RWPE1 (cell line): ENCODE results near the gene RALGPS1.
A peak's percentile ranks its signal among the peaks of the same experiment; 100 is the strongest.

ENCODE experiments used
- CTCF ChIA-PET: fragments of 350-600 bp; sonication (Branson Sonifier 250); formaldehyde crosslinking; extraction: SDS; loops from one replicate; lab custom pipeline; 2021; lab: Yijun Ruan, JAX
- POLR2A ChIA-PET: fragments of 400-600 bp; formaldehyde crosslinking; extraction: SDS; loops from one replicate; lab custom pipeline; 2020; ENCODE audit warnings: antibody characterized with exemption; ENCODE audit not compliant: low non-redundant PET; lab: Yijun Ruan, JAX
- DNase-seq: peaks from one replicate; pipeline ENCODE4 v3.0.0; 2012; ENCODE audit warnings: low spot score
- H3K27ac ChIP-seq: fragments of 450-650 bp; 2 replicates; pipeline ENCODE4 v1.5.1; 2017
- CTCF ChIP-seq: fragments of 450-650 bp; conservative IDR thresholded peaks from 2 replicates; pipeline ENCODE4 v1.5.1; 2017; ENCODE audit warnings: low read depth, mild to moderate bottlenecking

RALGPS1 gene

GRCh38 chr9:127219520-127219919 is 304.9 kb downstream of the RALGPS1 start:
- ChIA-PET POLR2A (no interaction called here), CTCF (no interaction called here)
- DNase-seq, result no peak
- no peak for TF ChIP-seq CTCF
- no peak overlapping the region for H3K27ac ChIP-seq

- DNase-seq, result no peak
- H3K27ac ChIP-seq, result no peak overlapping the region
- ChIA-PET POLR2A (no interaction called here), CTCF (interaction anchor here (0.6 kb wide), 1 partner anchor 327 kb away, joined by 4 read pairs; no protein-coding TSS in a partner anchor)
- no peak for TF ChIP-seq CTCF
These were observed 307.1 kb downstream of the RALGPS1 start for GRCh38 chr9:127221695-127222094.

GRCh38 chr9:127222388-127223095 is 308.0 kb downstream of the RALGPS1 start:
- POLR2A ChIA-PET, result no interaction called here
- no peak overlapping the region for H3K27ac ChIP-seq
- CTCF ChIA-PET, result interaction anchor here (0.7 to 2.0 kb wide), 3 partner anchors 17 to 196 kb away, joined by 3 to 5 read pairs (median 4); no protein-coding TSS in a partner anchor
- DNase-seq, result no peak
- no peak for TF ChIP-seq CTCF

GRCh38 chr9:127223266-127223665 is 308.7 kb downstream of the RALGPS1 start:
- POLR2A ChIA-PET, result no interaction called here
- no peak for DNase-seq
- H3K27ac ChIP-seq, result no peak overlapping the region

GRCh38 chr9:127223810-127224177 is 309.2 kb downstream of the RALGPS1 start:
- peak; percentile 39; the same call in 1 of the 2 replicates for TF ChIP-seq CTCF
- no peak for DNase-seq
- ChIA-PET POLR2A (interaction anchor here (0.6 to 1.5 kb wide), 3 partner anchors 11 to 203 kb away, joined by 3 to 4 read pairs (median 4); partner anchors contain the start of gene SLC2A8), CTCF (interaction anchor here (0.6 to 3.9 kb wide), 5 partner anchors 9 to 575 kb away, joined by 3 to 17 read pairs (median 5); partner anchors contain the start of gene SLC2A8)
- peak overlapping the region; percentile 78 for H3K27ac ChIP-seq

More at GRCh38 chr9:127223266-127223665, 308.7 kb downstream of the RALGPS1 start:
- no peak for TF ChIP-seq CTCF
- CTCF ChIA-PET, result interaction anchor here (0.7 to 3.9 kb wide), 5 partner anchors 8 to 195 kb away, joined by 3 to 17 read pairs (median 5); partner anchors contain the start of gene SLC2A8

GRCh38 chr9:127224178-127224882 is 309.7 kb downstream of the RALGPS1 start:
- ChIA-PET POLR2A (interaction anchor here (0.6 to 1.5 kb wide), 5 partner anchors 11 to 227 kb away, joined by 3 to 6 read pairs (median 4); partner anchors contain the start of genes LRSAM1, RPL12 and SLC2A8), CTCF (interaction anchor here (0.6 to 3.9 kb wide), 6 partner anchors 9 to 575 kb away, joined by 3 to 17 read pairs (median 4); partner anchors contain the start of gene SLC2A8)
- DNase-seq, result peak; percentile 100
- TF ChIP-seq CTCF, result peak; percentile 25
- peak overlapping the region; percentile 78 for H3K27ac ChIP-seq
